T-cell (primary cell): ENCODE data around the gene CAMK2D. TPM values are rescaled to one million over a fixed set of nuclear protein-coding genes. Genes with fewer than 3 reads are reported as not detected.

Source experiments
- ATAC-seq, 4 experiments: fragments of 200-7000 bp in 3 of 4; fragments of 150-1000 bp in 1 of 4; cut with Tn5 transposase; replicated peaks in 1 of 4; 1 replicate in 3 of 4; 2 replicates in 1 of 4; pipeline ENCODE4 v1.10.0; 2021; ENCODE audit warnings: moderate library complexity in 3 of 4, mild to moderate bottlenecking in 2 of 4, moderate number of reproducible peaks in 1 of 4
- CTCF ChIA-PET, 2 donors: fragments of 300-600 bp; sonication (Branson Sonifier 250); formaldehyde crosslinking; loops; one replicate each; lab custom pipeline; 2022; ENCODE audit warnings: antibody characterized with exemption in 2 of 2; lab: Charles Lee
- POLR2A ChIA-PET, 2 donors: fragments of 300-600 bp; sonication (Branson Sonifier 250); formaldehyde crosslinking; loops; one replicate each; lab custom pipeline; 2022; ENCODE audit warnings: antibody characterized with exemption in 2 of 2; lab: Charles Lee
- DNase-seq, 35 experiments: peaks; one replicate each; pipeline versions ENCODE4 v3.0.0 to v3.0.0-alpha.2; 2013 to 2023
- H3K27ac ChIP-seq: one replicate; pipeline ENCODE4 v1.5.1; 2013; ENCODE audit warnings: low read length
- H3K27me3 ChIP-seq, 2 experiments: replicated peaks in 1 of 2; 1 replicate in 1 of 2; 2 replicates in 1 of 2; pipeline versions ENCODE4 v1.6.1 to v1.7.0; 2013; ENCODE audit warnings: low read length in 1 of 2, mixed read lengths in 1 of 2; ENCODE audit not compliant: control insufficient read depth in 2 of 2, insufficient read depth in 2 of 2; ENCODE audit errors: extremely low read depth in 1 of 2
- H3K36me3 ChIP-seq, 2 donors: 1 replicate in 1 of 2; 2 replicates in 1 of 2; pipeline versions ENCODE4 v1.6.1 to v1.7.0; 2013; ENCODE audit warnings: low read length in 1 of 2; ENCODE audit not compliant: control insufficient read depth in 2 of 2, insufficient read depth in 1 of 2; ENCODE audit errors: extremely low read depth in 1 of 2
- H3K4me1 ChIP-seq, 2 experiments: 1 replicate in 1 of 2; 2 replicates in 1 of 2; pipeline versions ENCODE4 v1.6.1 to v1.7.0; 2013; ENCODE audit warnings: low read length in 2 of 2, mixed read lengths in 1 of 2; ENCODE audit not compliant: insufficient read depth in 2 of 2, control insufficient read depth in 1 of 2; ENCODE audit errors: extremely low read depth in 1 of 2
- H3K4me3 ChIP-seq, 2 donors: 1 replicate in 1 of 2; 2 replicates in 1 of 2; pipeline versions ENCODE4 v1.5.1 to v1.7.0; 2013; ENCODE audit warnings: mild to moderate bottlenecking in 2 of 2, low read length in 1 of 2, moderate library complexity in 1 of 2; ENCODE audit not compliant: control insufficient read depth in 1 of 2; ENCODE audit errors: extremely low read depth in 1 of 2
- H3K9me3 ChIP-seq: 2 replicates; pipeline ENCODE4 v1.7.0; 2013
- H3K27ac Mint-ChIP-seq, 2 donors: one replicate each; pipeline ENCODE4 v1.8.0; 2020 to 2021; ENCODE audit warnings: mild to moderate bottlenecking in 2 of 2, mixed read lengths in 2 of 2
- H3K27me3 Mint-ChIP-seq, 2 donors: one replicate each; pipeline ENCODE4 v1.8.0; 2021 to 2022; ENCODE audit warnings: mixed read lengths in 2 of 2
- H3K36me3 Mint-ChIP-seq: one replicate; pipeline ENCODE4 v1.8.0; 2021; ENCODE audit warnings: mixed read lengths
- H3K4me1 Mint-ChIP-seq, 3 donors: one replicate each; pipeline ENCODE4 v1.8.0; 2020 to 2022; ENCODE audit warnings: mixed read lengths in 3 of 3, mild to moderate bottlenecking in 1 of 3
- H3K4me3 Mint-ChIP-seq, 3 donors: one replicate each; pipeline ENCODE4 v1.8.0; 2020 to 2022; ENCODE audit warnings: mild to moderate bottlenecking in 3 of 3, mixed read lengths in 3 of 3, moderate library complexity in 3 of 3
- H3K9me3 Mint-ChIP-seq, 3 donors: one replicate each; pipeline ENCODE4 v1.8.0; 2020 to 2022; ENCODE audit warnings: mixed read lengths in 3 of 3
- WGBS: methylation state at CpG from one replicate; pipeline ENCODE4 v1.1.5; 2013; ENCODE audit warnings: missing lambda C conversion rate; ENCODE audit not compliant: insufficient coverage; 5-methylcytosine and 5-hydroxymethylcytosine counted together
- total RNA-seq, 35 experiments: library from RNA in 6 of 35; stranded (reverse) in 6 of 35; fragments of 120-200 nt in 1 of 35; gene quantifications; one replicate each; pipeline versions ENCODE4 v1.2.1 to v1.2.4 and lab custom pipeline; 2013 to 2026

The CAMK2D gene
- total RNA-seq, 5 donors from 2014 or later (not counting 1 experiment from before 2014, with no cell fraction given), result 30.9 to 36.2 (median 35.4) TPM

DNA sequence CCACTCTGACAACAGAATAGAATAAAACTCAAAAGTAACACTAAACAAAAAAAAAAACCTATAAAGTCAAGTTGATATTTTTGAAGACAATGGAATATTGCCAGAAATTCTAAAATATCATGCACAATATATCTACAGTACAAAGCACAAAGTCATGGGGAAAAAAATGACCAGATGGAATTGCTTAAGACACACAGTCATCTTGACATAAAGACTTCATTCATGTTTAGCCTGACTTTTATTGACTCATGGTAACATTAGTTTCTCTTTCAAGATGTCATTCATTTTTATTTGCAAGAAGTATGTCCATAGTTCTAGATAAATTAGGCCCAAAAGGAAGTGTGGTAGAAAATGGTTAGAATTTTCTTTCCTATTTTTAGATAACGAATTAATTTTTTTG lies 259.1 kb downstream of the CAMK2D start:
- Mint-ChIP-seq H3K9me3 (no peaks in the 10 kb centered on the region), H3K4me3 (no peak overlapping the region), H3K27me3 (no peaks in the 10 kb centered on the region), H3K4me1 (no peaks in the 10 kb centered on the region), H3K36me3 (peaks cover 53% of the 10 kb centered on the region), H3K27ac (no peak overlapping the region)
- Histone ChIP-seq H3K36me3 (peaks cover 0 to 36% of the 10 kb centered on the region in 2 donors), H3K9me3 (no peaks in the 10 kb centered on the region), H3K4me1 (no peaks in the 10 kb centered on the region), H3K27ac (no peak overlapping the region), H3K27me3 (no peaks in the 10 kb centered on the region), H3K4me3 (no peak overlapping the region)
- ChIA-PET CTCF (no interaction called here), POLR2A (no interaction called here)
- ATAC-seq, result no peak
- WGBS, result 100% methylated on average over 1 of the region's 1 CpG
- DNase-seq, result no peak

DNA sequence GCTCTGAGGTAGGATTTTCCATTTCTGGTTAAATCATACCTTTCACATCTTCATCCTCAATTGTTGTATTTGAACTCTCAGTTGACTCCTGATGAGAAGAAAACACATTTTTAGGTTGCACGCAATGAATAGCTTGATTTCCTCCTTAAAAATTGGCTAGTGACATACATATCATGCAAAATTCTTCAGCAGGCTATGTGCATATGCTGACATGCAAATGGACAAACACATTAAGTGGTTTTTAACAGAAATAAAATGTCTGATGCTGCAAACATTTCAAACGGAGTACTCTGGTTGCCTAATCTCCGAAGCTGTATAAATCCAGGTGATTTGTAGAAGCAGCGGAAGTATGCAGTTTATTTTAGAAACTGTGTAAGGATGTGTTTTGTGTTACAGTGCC lies 261.1 kb downstream of the CAMK2D start:
- Histone ChIP-seq H3K4me3 (no peak overlapping the region), H3K36me3 (peaks cover 6 to 45% of the 10 kb centered on the region in 2 donors), H3K4me1 (no peaks in the 10 kb centered on the region), H3K27ac (no peak overlapping the region), H3K27me3 (no peaks in the 10 kb centered on the region), H3K9me3 (no peaks in the 10 kb centered on the region)
- WGBS, result 96% methylated on average over 3 of the region's 4 CpGs
- Mint-ChIP-seq H3K4me3 (no peak overlapping the region), H3K27me3 (no peaks in the 10 kb centered on the region), H3K4me1 (no peaks in the 10 kb centered on the region), H3K36me3 (peaks cover 60% of the 10 kb centered on the region), H3K9me3 (peaks cover 0 to 4% (median 0%) of the 10 kb centered on the region in 3 donors), H3K27ac (no peak overlapping the region)
- no peak for DNase-seq
- ChIA-PET POLR2A (no interaction called here), CTCF (no interaction called here)
- no peak for ATAC-seq

DNA sequence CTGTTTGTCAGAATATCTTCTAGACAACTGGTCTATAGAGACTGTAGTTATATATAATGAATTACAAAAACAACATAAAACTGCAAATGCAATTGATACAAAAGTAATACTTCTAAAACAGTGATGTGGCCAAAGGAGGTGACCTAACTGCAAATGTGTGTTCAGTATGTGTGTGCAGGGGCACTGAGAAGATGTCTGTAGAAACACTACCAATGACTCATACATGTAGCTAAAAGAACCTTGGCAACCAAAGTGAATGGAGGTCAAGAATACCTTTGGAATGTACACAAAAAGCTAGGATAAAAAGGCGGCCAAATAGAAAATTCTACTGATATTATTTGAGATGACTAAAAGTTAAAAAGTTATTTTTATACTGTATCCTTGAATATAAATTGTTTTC lies 261.8 kb downstream of the CAMK2D start:
- Histone ChIP-seq H3K9me3 (no peaks in the 10 kb centered on the region), H3K4me3 (no peak overlapping the region), H3K27ac (no peak overlapping the region), H3K4me1 (no peaks in the 10 kb centered on the region), H3K36me3 (peaks cover 6 to 41% of the 10 kb centered on the region in 2 donors), H3K27me3 (no peaks in the 10 kb centered on the region)
- DNase-seq (no peak), ATAC-seq (no peak)
- Mint-ChIP-seq H3K36me3 (peaks cover 60% of the 10 kb centered on the region), H3K27ac (no peak overlapping the region), H3K27me3 (no peaks in the 10 kb centered on the region), H3K9me3 (peaks cover 0 to 4% (median 0%) of the 10 kb centered on the region in 3 donors), H3K4me3 (no peak overlapping the region), H3K4me1 (no peaks in the 10 kb centered on the region)
- ChIA-PET CTCF (no interaction called here), POLR2A (no interaction called here)
- WGBS, result no CpG with 5 or more reads among the region's 1 CpG

DNA sequence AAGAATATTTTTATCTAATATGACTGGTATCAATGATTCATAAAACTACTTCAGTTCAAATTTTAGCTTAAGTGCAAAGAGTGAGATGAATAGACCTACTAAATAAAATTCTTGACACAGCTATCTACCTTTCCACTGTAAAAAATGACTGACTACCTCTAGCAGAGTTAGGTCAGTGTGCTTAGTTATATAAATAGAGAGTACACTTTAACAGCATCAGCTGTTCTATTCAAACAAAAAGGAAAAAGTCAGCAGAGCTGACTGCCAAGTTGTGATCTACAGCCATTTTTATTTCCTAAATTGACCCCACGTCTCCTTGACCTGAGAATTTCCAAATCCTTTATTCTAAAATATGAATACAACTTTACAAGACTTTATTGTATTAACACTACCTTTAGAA lies 262.4 kb downstream of the CAMK2D start:
- H3K4me3 Mint-ChIP-seq, result no peak overlapping the region
- ATAC-seq (no peak), DNase-seq (no peak)
- Histone ChIP-seq H3K36me3 (peaks cover 6 to 41% of the 10 kb centered on the region in 2 donors), H3K4me1 (no peaks in the 10 kb centered on the region), H3K27ac (no peak overlapping the region), H3K9me3 (no peaks in the 10 kb centered on the region), H3K4me3 (no peak overlapping the region), H3K27me3 (no peaks in the 10 kb centered on the region)
- no peaks in the 10 kb centered on the region for H3K4me1 Mint-ChIP-seq
- POLR2A ChIA-PET, result interaction anchor here in 1 of 2 donors (0.6 kb wide), 1 partner anchor 81 kb away, joined by 4 read pairs; no protein-coding TSS in a partner anchor
- no peaks in the 10 kb centered on the region for H3K27me3 Mint-ChIP-seq
- CTCF ChIA-PET, result no interaction called here
- peaks cover 0 to 4% (median 0%) of the 10 kb centered on the region in 3 donors for H3K9me3 Mint-ChIP-seq
- H3K27ac Mint-ChIP-seq, result no peak overlapping the region
- H3K36me3 Mint-ChIP-seq, result peaks cover 57% of the 10 kb centered on the region
- WGBS, result no CpG with 5 or more reads among the region's 1 CpG

DNA sequence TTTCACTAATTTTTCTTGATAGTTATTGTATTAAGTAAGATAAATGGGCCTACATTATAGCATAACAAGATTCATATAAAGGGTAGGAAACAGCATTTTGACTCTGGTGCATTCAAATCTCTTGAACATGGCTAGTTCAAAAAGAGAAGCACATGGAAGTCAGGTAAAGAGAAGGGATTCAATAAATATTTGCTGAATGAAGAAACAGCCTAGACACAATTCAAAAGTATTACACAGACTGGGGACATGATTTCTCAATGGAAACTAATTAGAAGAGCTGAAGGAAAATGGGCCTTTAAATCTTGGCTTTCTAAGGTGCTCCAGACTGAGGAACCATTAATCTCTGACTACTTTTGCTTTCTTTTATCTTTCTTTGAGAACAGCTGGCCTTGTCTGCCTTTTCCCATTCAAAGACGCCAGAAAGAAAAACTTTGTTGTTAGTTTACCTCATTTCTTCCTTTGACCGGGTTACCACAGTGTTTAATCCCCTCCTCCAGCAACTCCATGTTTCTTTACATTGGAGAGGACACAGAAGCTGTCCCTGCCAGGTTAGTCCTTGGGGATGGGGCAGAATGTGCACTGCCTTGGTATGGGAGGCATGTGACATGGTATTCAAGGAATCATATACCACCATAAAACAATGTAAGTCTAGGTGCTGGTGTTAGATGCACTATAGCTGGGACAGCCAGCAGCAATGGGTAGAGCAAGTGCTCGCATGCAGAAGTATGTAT lies 264.2 kb downstream of the CAMK2D start:
- Mint-ChIP-seq H3K4me1 (no peaks in the 10 kb centered on the region), H3K27me3 (no peaks in the 10 kb centered on the region), H3K4me3 (no peak overlapping the region), H3K36me3 (peaks cover 46% of the 10 kb centered on the region), H3K9me3 (peaks cover 0 to 4% (median 0%) of the 10 kb centered on the region in 3 donors), H3K27ac (no peak overlapping the region)
- Histone ChIP-seq H3K9me3 (no peaks in the 10 kb centered on the region), H3K4me1 (no peaks in the 10 kb centered on the region), H3K27me3 (no peaks in the 10 kb centered on the region), H3K4me3 (no peak overlapping the region), H3K27ac (no peak overlapping the region), H3K36me3 (peaks cover 6 to 36% of the 10 kb centered on the region in 2 donors)
- POLR2A ChIA-PET, result interaction anchor here in 1 of 2 donors (0.7 kb wide), 1 partner anchor 63 kb away, joined by 7 read pairs; no protein-coding TSS in a partner anchor
- 100% methylated on average over 1 of the region's 3 CpGs for WGBS
- ATAC-seq (no peak), DNase-seq (no peak)
- CTCF ChIA-PET, result no interaction called here

DNA sequence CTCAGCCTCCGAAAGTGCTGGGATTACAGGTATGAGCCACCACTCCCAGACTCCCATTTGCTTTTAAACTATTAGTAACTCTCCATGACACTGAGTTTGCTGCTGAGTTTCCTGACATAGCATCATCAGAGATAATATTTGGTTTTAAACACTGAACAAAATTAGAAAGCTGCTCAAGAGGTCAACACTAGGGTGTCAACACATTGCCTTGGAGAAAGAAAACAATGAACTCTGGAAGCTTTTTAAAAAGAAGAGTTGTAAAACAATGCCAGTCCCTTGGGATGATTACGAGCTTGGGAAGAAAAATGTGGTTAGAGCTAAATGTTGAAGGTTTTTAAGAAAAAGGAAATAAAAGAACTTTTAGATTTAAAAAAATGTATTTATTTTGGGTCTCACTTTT lies 264.8 kb downstream of the CAMK2D start:
- Mint-ChIP-seq H3K9me3 (peaks cover 0 to 4% (median 0%) of the 10 kb centered on the region in 3 donors), H3K4me1 (no peaks in the 10 kb centered on the region), H3K4me3 (no peak overlapping the region), H3K36me3 (peaks cover 43% of the 10 kb centered on the region), H3K27ac (no peak overlapping the region), H3K27me3 (no peaks in the 10 kb centered on the region)
- Histone ChIP-seq H3K36me3 (peaks cover 6 to 36% of the 10 kb centered on the region in 2 donors), H3K9me3 (no peaks in the 10 kb centered on the region), H3K4me1 (no peaks in the 10 kb centered on the region), H3K27me3 (no peaks in the 10 kb centered on the region), H3K27ac (no peak overlapping the region), H3K4me3 (no peak overlapping the region)
- 0% methylated on average over 1 of the region's 2 CpGs for WGBS
- ChIA-PET CTCF (interaction anchor here in 1 of 2 donors (0.6 kb wide), 2 partner anchors 11 to 1517 kb away, joined by 3 read pairs; no protein-coding TSS in a partner anchor), POLR2A (interaction anchor here in 1 of 2 donors (0.6 to 0.7 kb wide), 2 partner anchors 64 to 154 kb away, joined by 3 to 7 read pairs; no protein-coding TSS in a partner anchor)
- no peak for ATAC-seq
- DNase-seq, result no peak
